ENCODE data around the gene ADGB. TPM values are rescaled to one million over a fixed set of nuclear protein-coding genes. Genes with fewer than 3 reads are reported as not detected.

ADGB gene
- total and polyA plus RNA-seq, 4 experiments from 2014 or later = not detected

GRCh38 chr6:146664871-146665360, 66.1 kb downstream of the ADGB start:
- Mint-ChIP-seq H3K27me3 (peaks cover 0 to 3% of the 10 kb centered on the region in 2 donors), H3K27ac (no peak overlapping the region), H3K36me3 (no peaks in the 10 kb centered on the region), H3K4me3 (no peak overlapping the region), H3K9me3 (peaks cover 0 to 4% (median 0%) of the 10 kb centered on the region in 8 donors), H3K4me1 (no peaks in the 10 kb centered on the region)
- H3K4me3 ChIP-seq (ENCODE audit: low read length in 2 of 2) = no peak overlapping the region
- H3K36me3 ChIP-seq (ENCODE audit: insufficient read depth, low read length) = no peaks in the 10 kb centered on the region
- intact Hi-C loops (cut with micrococcal nuclease) = no loop called here
- H3K27ac ChIP-seq (ENCODE audit: low read depth, low read length) = no peak overlapping the region
- no peak for DNase-seq
- H3K9me3 ChIP-seq (ENCODE audit: control insufficient read depth in 1 of 2, low read length in 2 of 2) = no peaks in the 10 kb centered on the region
- H3K27me3 ChIP-seq (ENCODE audit: insufficient read depth, low read length) = no peaks in the 10 kb centered on the region
- ChIA-PET POLR2A (ENCODE audit: partially characterized antibody) (no interaction called here), CTCF (ENCODE audit: partially characterized antibody) (no interaction called here)
- no peaks in the 10 kb centered on the region for H3K4me1 ChIP-seq (ENCODE audit: insufficient read depth, low read length)

- Mint-ChIP-seq H3K4me3 (no peak overlapping the region), H3K27ac (no peak overlapping the region), H3K27me3 (peaks cover 6 to 8% of the 10 kb centered on the region in 2 donors), H3K4me1 (no peaks in the 10 kb centered on the region), H3K9me3 (peaks cover 0 to 3% (median 0%) of the 10 kb centered on the region in 8 donors), H3K36me3 (no peaks in the 10 kb centered on the region)
- intact Hi-C loops (cut with micrococcal nuclease) = no loop called here
- H3K27ac ChIP-seq (ENCODE audit: low read depth, low read length) = no peak overlapping the region
- H3K9me3 ChIP-seq (ENCODE audit: control insufficient read depth in 1 of 2, low read length in 2 of 2) = no peaks in the 10 kb centered on the region
- no peak overlapping the region for H3K4me3 ChIP-seq (ENCODE audit: low read length in 2 of 2)
- ChIA-PET POLR2A (ENCODE audit: partially characterized antibody) (no interaction called here), CTCF (ENCODE audit: partially characterized antibody) (no interaction called here)
- no peak for DNase-seq
- H3K27me3 ChIP-seq (ENCODE audit: insufficient read depth, low read length) = no peaks in the 10 kb centered on the region
- H3K4me1 ChIP-seq (ENCODE audit: insufficient read depth, low read length) = no peaks in the 10 kb centered on the region
- H3K36me3 ChIP-seq (ENCODE audit: insufficient read depth, low read length) = no peaks in the 10 kb centered on the region
These were observed 68.1 kb downstream of the ADGB start for GRCh38 chr6:146666909-146667308.

GRCh38 chr6:146670161-146670560, 71.4 kb downstream of the ADGB start:
- POLR2A ChIA-PET (ENCODE audit: partially characterized antibody) = no interaction called here
- DNase-seq = no peak
- H3K4me3 Mint-ChIP-seq = no peak overlapping the region

GRCh38 chr6:146673069-146673468, 74.3 kb downstream of the ADGB start:
- no peaks in the 10 kb centered on the region for H3K36me3 Mint-ChIP-seq
- no peaks in the 10 kb centered on the region for H3K9me3 ChIP-seq (ENCODE audit: control insufficient read depth in 1 of 2, low read length in 2 of 2)
- no peak overlapping the region for H3K4me3 ChIP-seq (ENCODE audit: low read length in 2 of 2)
- ChIA-PET POLR2A (ENCODE audit: partially characterized antibody) (interaction anchor here (0.6 kb wide), 1 partner anchor 10 kb away, joined by 3 read pairs; no protein-coding TSS in a partner anchor), CTCF (ENCODE audit: partially characterized antibody) (no interaction called here)
- no peaks in the 10 kb centered on the region for H3K36me3 ChIP-seq (ENCODE audit: insufficient read depth, low read length)
- no peaks in the 10 kb centered on the region for H3K4me1 Mint-ChIP-seq
- H3K9me3 Mint-ChIP-seq = no peaks in the 10 kb centered on the region
- DNase-seq = no peak
- no peaks in the 10 kb centered on the region for H3K4me1 ChIP-seq (ENCODE audit: insufficient read depth, low read length)
- intact Hi-C loops (cut with micrococcal nuclease) = no loop called here
- H3K27ac Mint-ChIP-seq = no peak overlapping the region
- no peak overlapping the region for H3K4me3 Mint-ChIP-seq
- no peaks in the 10 kb centered on the region for H3K27me3 ChIP-seq (ENCODE audit: insufficient read depth, low read length)
- H3K27me3 Mint-ChIP-seq = peaks cover 10 to 12% of the 10 kb centered on the region in 2 donors
- H3K27ac ChIP-seq (ENCODE audit: low read depth, low read length) = no peak overlapping the region

More at GRCh38 chr6:146670161-146670560, 71.4 kb downstream of the ADGB start:
- no peak overlapping the region for H3K27ac Mint-ChIP-seq
- CTCF ChIA-PET (ENCODE audit: partially characterized antibody) = no interaction called here
- Histone ChIP-seq H3K4me3 (ENCODE audit: low read length in 2 of 2) (no peak overlapping the region), H3K27ac (ENCODE audit: low read depth, low read length) (no peak overlapping the region), H3K27me3 (ENCODE audit: insufficient read depth, low read length) (no peaks in the 10 kb centered on the region), H3K36me3 (ENCODE audit: insufficient read depth, low read length) (no peaks in the 10 kb centered on the region), H3K9me3 (ENCODE audit: control insufficient read depth in 1 of 2, low read length in 2 of 2) (no peaks in the 10 kb centered on the region), H3K4me1 (ENCODE audit: insufficient read depth, low read length) (no peaks in the 10 kb centered on the region)
- intact Hi-C loops (cut with micrococcal nuclease) = no loop called here
- H3K9me3 Mint-ChIP-seq = no peaks in the 10 kb centered on the region
- H3K36me3 Mint-ChIP-seq = no peaks in the 10 kb centered on the region
- H3K27me3 Mint-ChIP-seq = peaks cover 8 to 10% of the 10 kb centered on the region in 2 donors
- H3K4me1 Mint-ChIP-seq = no peaks in the 10 kb centered on the region

GRCh38 chr6:146679386-146679785, 80.6 kb downstream of the ADGB start:
- Mint-ChIP-seq H3K4me3 (no peak overlapping the region), H3K4me1 (no peaks in the 10 kb centered on the region), H3K27me3 (peaks cover 0 to 4% of the 10 kb centered on the region in 2 donors), H3K27ac (no peak overlapping the region), H3K36me3 (no peaks in the 10 kb centered on the region), H3K9me3 (no peaks in the 10 kb centered on the region)
- H3K36me3 ChIP-seq (ENCODE audit: insufficient read depth, low read length) = no peaks in the 10 kb centered on the region
- no peak overlapping the region for H3K27ac ChIP-seq (ENCODE audit: low read depth, low read length)
- CTCF ChIA-PET (ENCODE audit: partially characterized antibody) = no interaction called here
- H3K27me3 ChIP-seq (ENCODE audit: insufficient read depth, low read length) = no peaks in the 10 kb centered on the region
- H3K9me3 ChIP-seq (ENCODE audit: control insufficient read depth in 1 of 2, low read length in 2 of 2) = no peaks in the 10 kb centered on the region
- H3K4me1 ChIP-seq (ENCODE audit: insufficient read depth, low read length) = no peaks in the 10 kb centered on the region
- POLR2A ChIA-PET (ENCODE audit: partially characterized antibody) = no interaction called here
- no peak for DNase-seq
- intact Hi-C loops (cut with micrococcal nuclease) = no loop called here
- no peak overlapping the region for H3K4me3 ChIP-seq (ENCODE audit: low read length in 2 of 2)

- Histone ChIP-seq H3K27ac (ENCODE audit: low read depth, low read length) (no peak overlapping the region), H3K9me3 (ENCODE audit: control insufficient read depth in 1 of 2, low read length in 2 of 2) (no peaks in the 10 kb centered on the region), H3K4me1 (ENCODE audit: insufficient read depth, low read length) (no peaks in the 10 kb centered on the region), H3K27me3 (ENCODE audit: insufficient read depth, low read length) (no peaks in the 10 kb centered on the region), H3K36me3 (ENCODE audit: insufficient read depth, low read length) (no peaks in the 10 kb centered on the region), H3K4me3 (ENCODE audit: low read length in 2 of 2) (no peak overlapping the region)
- no peaks in the 10 kb centered on the region for H3K36me3 Mint-ChIP-seq
- intact Hi-C loops (cut with micrococcal nuclease) = no loop called here
- no peaks in the 10 kb centered on the region for H3K4me1 Mint-ChIP-seq
- ChIA-PET POLR2A (ENCODE audit: partially characterized antibody) (interaction anchor here (0.5 kb wide), 1 partner anchor 10 kb away, joined by 3 read pairs; no protein-coding TSS in a partner anchor), CTCF (ENCODE audit: partially characterized antibody) (interaction anchor here (1.6 kb wide), 1 partner anchor 16 kb away, joined by 4 read pairs; no protein-coding TSS in a partner anchor)
- no peak overlapping the region for H3K4me3 Mint-ChIP-seq
- H3K9me3 Mint-ChIP-seq = no peaks in the 10 kb centered on the region
- H3K27ac Mint-ChIP-seq = no peak overlapping the region
- no peak for DNase-seq
- H3K27me3 Mint-ChIP-seq = no peaks in the 10 kb centered on the region
These were observed 84.1 kb downstream of the ADGB start for GRCh38 chr6:146682919-146683318.

- Histone ChIP-seq H3K36me3 (ENCODE audit: insufficient read depth, low read length) (no peaks in the 10 kb centered on the region), H3K4me3 (ENCODE audit: low read length in 2 of 2) (no peak overlapping the region), H3K9me3 (ENCODE audit: control insufficient read depth in 1 of 2, low read length in 2 of 2) (no peaks in the 10 kb centered on the region), H3K4me1 (ENCODE audit: insufficient read depth, low read length) (no peaks in the 10 kb centered on the region), H3K27me3 (ENCODE audit: insufficient read depth, low read length) (no peaks in the 10 kb centered on the region), H3K27ac (ENCODE audit: low read depth, low read length) (no peak overlapping the region)
- Mint-ChIP-seq H3K4me3 (no peak overlapping the region), H3K9me3 (no peaks in the 10 kb centered on the region), H3K27me3 (peaks cover 3 to 8% of the 10 kb centered on the region in 2 donors), H3K27ac (no peak overlapping the region), H3K36me3 (no peaks in the 10 kb centered on the region), H3K4me1 (no peaks in the 10 kb centered on the region)
- DNase-seq = no peak
- POLR2A ChIA-PET (ENCODE audit: partially characterized antibody) = no interaction called here
- intact Hi-C loops (cut with micrococcal nuclease) = no loop called here
- CTCF ChIA-PET (ENCODE audit: partially characterized antibody) = no interaction called here
These were observed 91.0 kb downstream of the ADGB start for GRCh38 chr6:146689806-146690205.

- ChIA-PET CTCF (ENCODE audit: partially characterized antibody) (no interaction called here), POLR2A (ENCODE audit: partially characterized antibody) (no interaction called here)
- no peak overlapping the region for H3K27ac Mint-ChIP-seq
- intact Hi-C loops (cut with micrococcal nuclease) = no loop called here
- peaks cover 0 to 1% (median 0%) of the 10 kb centered on the region in 8 donors for H3K9me3 Mint-ChIP-seq
- H3K4me3 ChIP-seq (ENCODE audit: low read length in 2 of 2) = no peak overlapping the region
- no peak overlapping the region for H3K4me3 Mint-ChIP-seq
- no peaks in the 10 kb centered on the region for H3K4me1 ChIP-seq (ENCODE audit: insufficient read depth, low read length)
- DNase-seq = no peak
- peaks cover 3 to 8% of the 10 kb centered on the region in 2 donors for H3K27me3 Mint-ChIP-seq
- H3K36me3 Mint-ChIP-seq = no peaks in the 10 kb centered on the region
- no peaks in the 10 kb centered on the region for H3K27me3 ChIP-seq (ENCODE audit: insufficient read depth, low read length)
- no peaks in the 10 kb centered on the region for H3K36me3 ChIP-seq (ENCODE audit: insufficient read depth, low read length)
- H3K9me3 ChIP-seq (ENCODE audit: control insufficient read depth in 1 of 2, low read length in 2 of 2) = no peaks in the 10 kb centered on the region
- H3K4me1 Mint-ChIP-seq = no peaks in the 10 kb centered on the region
- H3K27ac ChIP-seq (ENCODE audit: low read depth, low read length) = no peak overlapping the region
These were observed 94.6 kb downstream of the ADGB start for GRCh38 chr6:146693342-146693741.
